Activated CD8-positive, alpha-beta T cell treated with anti-CD3 and anti-CD28 coated beads for 36 hours (primary cell): ENCODE results near the gene TP53RK. TPM values are rescaled to one million over a fixed set of nuclear protein-coding genes. Genes with fewer than 3 reads are reported as not detected.

Experiments
- ATAC-seq: fragments of 200-7000 bp; cut with Tn5 transposase; one replicate; pipeline ENCODE4 v1.10.0; 2021; ENCODE audit warnings: mild to moderate bottlenecking, moderate library complexity
- CTCF ChIA-PET: fragments of 350-600 bp; sonication (Branson Sonifier 250); formaldehyde crosslinking; loops from one replicate; lab custom pipeline; 2021; ENCODE audit warnings: antibody characterized with exemption; lab: Charles Lee
- POLR2A ChIA-PET: fragments of 350-600 bp; sonication (Branson Sonifier 250); formaldehyde crosslinking; loops from one replicate; lab custom pipeline; 2021; ENCODE audit warnings: antibody characterized with exemption; lab: Charles Lee
- DNase-seq: peaks from one replicate; pipeline ENCODE4 v3.0.0-alpha.2; 2020
- H3K27ac Mint-ChIP-seq: one replicate; pipeline ENCODE4 v1.8.0; 2021; ENCODE audit warnings: mild to moderate bottlenecking, mixed read lengths
- H3K27me3 Mint-ChIP-seq: one replicate; pipeline ENCODE4 v1.8.0; 2021; ENCODE audit warnings: mixed read lengths
- H3K36me3 Mint-ChIP-seq: one replicate; pipeline ENCODE4 v1.8.0; 2021; ENCODE audit warnings: low read depth, mixed read lengths
- H3K4me1 Mint-ChIP-seq: one replicate; pipeline ENCODE4 v1.8.0; 2021; ENCODE audit warnings: low read depth, mixed read lengths
- H3K4me3 Mint-ChIP-seq: one replicate; pipeline ENCODE4 v1.8.0; 2021; ENCODE audit warnings: mild to moderate bottlenecking, moderate library complexity, mixed read lengths
- H3K9me3 Mint-ChIP-seq: one replicate; pipeline ENCODE4 v1.8.0; 2021; ENCODE audit warnings: mixed read lengths
- CTCF ChIP-seq: fragments of 200-600 bp; IDR thresholded peaks from one replicate; pipeline ENCODE4 v1.8.0; 2022; ENCODE audit warnings: antibody characterized with exemption, mild to moderate bottlenecking
- intact Hi-C: fragments of 100-400 bp; cut with micrococcal nuclease; formaldehyde crosslinking; loops from one replicate; pipeline ENCODE4 v1.10.0; 2022
- total RNA-seq, 2 experiments: library from RNA; stranded (reverse); gene quantifications; one replicate each; pipeline ENCODE4 v1.2.3, GENCODE V29; 2021

Gene TP53RK
- total RNA-seq, 2 experiments from 2014 or later: 12.2 to 13.6 TPM

DNA sequence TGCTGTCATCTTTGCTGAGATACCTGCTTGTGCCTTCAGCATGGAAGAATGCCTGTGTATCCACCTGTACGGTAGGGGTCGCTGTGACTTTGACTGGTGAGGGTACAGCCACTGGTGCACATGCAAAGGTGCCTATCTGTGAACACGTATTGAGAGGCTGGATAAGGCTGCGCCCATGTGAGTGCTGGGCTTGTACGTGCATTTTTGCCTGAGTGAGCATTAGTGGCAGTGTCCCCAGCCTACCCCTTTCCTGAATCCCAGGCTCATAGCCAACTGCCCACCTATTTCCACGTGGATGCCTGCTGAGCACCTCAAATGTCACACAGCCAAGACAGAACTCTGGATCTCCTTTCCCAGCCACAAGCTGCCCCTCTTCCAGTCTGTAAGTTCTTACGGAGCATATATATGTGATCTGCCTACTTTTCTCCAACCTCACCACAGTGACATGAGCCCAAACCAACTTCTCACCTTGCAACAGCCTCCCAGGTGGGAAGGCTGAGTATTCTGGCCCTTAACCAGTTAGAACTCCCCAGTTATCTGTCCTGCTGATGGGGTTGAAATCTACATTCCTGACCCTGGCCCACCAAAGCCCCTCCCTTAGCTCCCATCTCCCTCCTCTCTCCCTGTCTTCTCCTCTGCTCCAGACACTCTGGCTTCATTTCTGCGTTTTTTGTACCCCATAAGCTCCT is 19.1 kb upstream of the TP53RK start:
- POLR2A ChIA-PET: interaction anchor here (0.7 kb wide), 1 partner anchor 14 kb away, joined by 3 read pairs; no protein-coding TSS in a partner anchor
- CTCF ChIA-PET: interaction anchor here (1.5 kb wide), 1 partner anchor 14 kb away, joined by 4 read pairs; no protein-coding TSS in a partner anchor
- Mint-ChIP-seq H3K4me1 (peaks cover 11% of the 10 kb centered on the region), H3K27ac (no peak overlapping the region), H3K27me3 (peaks cover 45% of the 10 kb centered on the region), H3K4me3 (no peak overlapping the region), H3K9me3 (no peaks in the 10 kb centered on the region), H3K36me3 (no peaks in the 10 kb centered on the region)
- intact Hi-C loops: no loop called here
- ATAC-seq: no peak
- peak; percentile 15 for TF ChIP-seq CTCF
- DNase-seq: peak; percentile 28

- no peak for DNase-seq
- POLR2A ChIA-PET: interaction anchor here (0.6 kb wide), 1 partner anchor 27 kb away, joined by 3 read pairs; no protein-coding TSS in a partner anchor
- no peak for ATAC-seq
- TF ChIP-seq CTCF: no peak
- H3K36me3 Mint-ChIP-seq: no peaks in the 10 kb centered on the region
- H3K4me1 Mint-ChIP-seq: peaks cover 11% of the 10 kb centered on the region
- H3K27me3 Mint-ChIP-seq: peaks cover 37% of the 10 kb centered on the region
- H3K9me3 Mint-ChIP-seq: no peaks in the 10 kb centered on the region
- H3K4me3 Mint-ChIP-seq: no peak overlapping the region
- H3K27ac Mint-ChIP-seq: no peak overlapping the region
- intact Hi-C loops: no loop called here
- CTCF ChIA-PET: interaction anchor here (1.4 to 1.8 kb wide), 2 partner anchors 12 to 25 kb away, joined by 5 read pairs; no protein-coding TSS in a partner anchor
Measured at GRCh38 chr20:46706242-46706641, 17.0 kb upstream of the TP53RK start.

DNA sequence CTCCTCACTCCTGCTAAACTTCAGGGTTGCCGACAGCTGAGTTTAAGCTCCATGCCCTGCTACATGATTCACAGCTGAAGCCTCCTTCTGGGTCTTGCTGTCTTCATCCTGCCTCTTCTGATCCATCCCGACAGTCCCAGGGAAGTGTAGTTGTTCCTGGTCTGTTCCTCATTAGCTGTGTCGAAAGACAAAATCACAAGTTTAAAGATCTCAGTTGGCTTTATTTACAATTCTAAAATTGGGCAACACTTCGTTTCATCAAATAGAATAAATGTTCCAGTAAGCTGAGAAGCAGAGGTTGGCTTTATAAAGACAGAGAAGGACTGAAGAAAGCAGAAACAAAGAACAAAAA is 16.1 kb upstream of the TP53RK start:
- Mint-ChIP-seq H3K4me3 (no peak overlapping the region), H3K4me1 (peaks cover 9% of the 10 kb centered on the region), H3K36me3 (no peaks in the 10 kb centered on the region), H3K27me3 (peaks cover 34% of the 10 kb centered on the region), H3K27ac (no peak overlapping the region), H3K9me3 (no peaks in the 10 kb centered on the region)
- CTCF ChIA-PET: interaction anchor here (1.4 kb wide), 1 partner anchor 13 kb away, joined by 5 read pairs; no protein-coding TSS in a partner anchor
- DNase-seq: no peak
- TF ChIP-seq CTCF: no peak
- POLR2A ChIA-PET: no interaction called here
- intact Hi-C loops: no loop called here
- ATAC-seq: no peak

GRCh38 chr20:46704714-46705377 is 15.6 kb upstream of the TP53RK start:
- Mint-ChIP-seq H3K4me1 (peaks cover 4% of the 10 kb centered on the region), H3K4me3 (no peak overlapping the region), H3K9me3 (no peaks in the 10 kb centered on the region), H3K36me3 (no peaks in the 10 kb centered on the region), H3K27ac (no peak overlapping the region), H3K27me3 (peaks cover 33% of the 10 kb centered on the region)
- TF ChIP-seq CTCF: no peak
- POLR2A ChIA-PET: no interaction called here
- intact Hi-C loops: no loop called here
- ATAC-seq (no peak), DNase-seq (no peak)
- CTCF ChIA-PET: interaction anchor here (1.4 kb wide), 1 partner anchor 14 kb away, joined by 5 read pairs; no protein-coding TSS in a partner anchor

- Mint-ChIP-seq H3K4me1 (no peaks in the 10 kb centered on the region), H3K27ac (no peak overlapping the region), H3K4me3 (no peak overlapping the region), H3K27me3 (peaks cover 27% of the 10 kb centered on the region), H3K9me3 (no peaks in the 10 kb centered on the region), H3K36me3 (no peaks in the 10 kb centered on the region)
- ChIA-PET POLR2A (no interaction called here), CTCF (interaction anchor here (1.0 to 1.6 kb wide), 2 partner anchors 9 to 17 kb away, joined by 3 to 5 read pairs; no protein-coding TSS in a partner anchor)
- intact Hi-C loops: no loop called here
- no peak for DNase-seq
- no peak for ATAC-seq
- no peak for TF ChIP-seq CTCF
Measured at GRCh38 chr20:46703435-46703834, 14.2 kb upstream of the TP53RK start.
